ENCODE data around the gene CPNE9.

- no peak for TF ChIP-seq CTCF (IDR thresholded peaks at IDR 0.05 in 4 of 5, conservative IDR thresholded peaks at IDR 0.05 in 1 of 5)
- no peak for TF ChIP-seq POLR2A (IDR thresholded peaks at IDR 0.05)
Measured at GRCh38 chr3:9768141-9768775, 64.6 kb downstream of the CPNE9 start.
